ENCODE measurements around the gene ADCY5.

The ADCY5 gene

DNA sequence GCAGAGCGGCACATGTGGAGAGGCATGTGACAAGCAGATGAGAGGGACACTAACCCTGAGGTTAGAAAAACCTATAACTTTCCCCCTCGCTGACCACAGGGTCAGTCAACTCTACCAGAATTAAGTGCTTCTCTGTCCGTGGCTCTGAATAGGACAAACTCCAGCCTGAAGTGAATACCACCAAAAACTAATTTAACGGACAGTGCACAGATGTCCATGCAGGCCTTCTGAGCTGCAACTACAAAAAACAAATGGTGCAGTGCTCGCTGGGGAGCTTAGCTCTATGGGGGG, 59.3 kb downstream of the ADCY5 start:
- in situ Hi-C loops (cut with HindIII; ENCODE audit: low sequenced_read_pairs) = no loop called here

DNA sequence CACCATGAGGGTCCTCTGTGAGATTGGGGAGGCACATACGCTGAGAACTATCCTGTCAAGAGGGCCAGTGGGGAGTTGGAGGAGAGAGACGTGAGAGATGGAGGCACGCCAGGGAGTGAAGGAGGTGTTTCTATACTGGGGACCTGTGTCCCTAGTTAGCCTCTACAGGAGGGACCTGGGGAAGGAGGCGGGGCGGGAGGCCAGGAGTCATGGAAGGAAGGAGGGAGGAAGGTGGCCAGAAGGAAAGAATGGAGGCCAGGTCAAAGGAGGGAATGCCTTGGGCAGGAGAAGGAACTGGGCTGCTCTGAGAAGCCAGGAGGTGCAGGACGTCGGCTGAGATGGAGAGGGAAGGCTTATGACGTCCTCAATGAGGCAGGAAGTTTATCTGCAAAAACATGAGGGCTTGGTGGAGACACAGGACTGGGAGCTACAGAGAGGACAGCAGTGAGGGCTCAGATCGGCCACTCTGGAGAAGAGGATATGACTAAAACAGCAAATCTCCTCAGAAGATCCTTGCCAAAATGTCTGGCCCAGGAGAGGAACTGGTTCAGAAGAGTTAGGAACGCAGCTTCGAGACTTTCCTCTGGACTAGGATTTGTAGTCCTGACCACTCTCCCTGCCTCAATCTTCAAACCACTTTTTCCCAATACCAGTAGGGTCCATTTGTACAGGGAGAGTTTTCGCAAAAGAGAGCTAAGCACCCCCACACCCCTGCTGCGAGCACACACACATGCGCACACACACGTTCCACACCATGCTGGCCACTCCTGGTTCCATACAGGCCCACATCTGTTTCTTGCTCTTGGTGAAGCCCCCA, 59.9 kb downstream of the ADCY5 start:
- in situ Hi-C loops (cut with HindIII; ENCODE audit: low sequenced_read_pairs) = no loop called here

DNA sequence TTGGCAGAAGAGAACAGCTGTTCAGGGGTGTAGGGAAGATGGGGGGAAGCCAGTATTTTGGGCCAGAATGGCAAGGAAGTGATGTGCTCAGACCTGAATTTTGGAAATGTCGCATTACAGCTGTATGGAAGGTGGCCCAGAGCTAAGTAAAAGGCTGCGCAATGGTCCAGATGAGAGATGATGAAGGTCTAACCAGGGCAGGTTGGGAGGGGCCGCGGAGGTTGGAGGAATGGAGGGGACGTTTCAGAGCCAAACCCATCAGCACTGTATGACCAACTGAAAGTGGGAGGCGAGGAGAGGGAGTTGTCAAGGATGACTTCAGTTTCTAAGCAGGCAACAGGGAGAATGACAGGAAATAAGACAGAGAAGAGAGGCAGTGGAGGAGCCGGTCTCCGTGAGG, 60.8 kb downstream of the ADCY5 start:
- in situ Hi-C loops (cut with HindIII; ENCODE audit: low sequenced_read_pairs) = no loop called here

DNA sequence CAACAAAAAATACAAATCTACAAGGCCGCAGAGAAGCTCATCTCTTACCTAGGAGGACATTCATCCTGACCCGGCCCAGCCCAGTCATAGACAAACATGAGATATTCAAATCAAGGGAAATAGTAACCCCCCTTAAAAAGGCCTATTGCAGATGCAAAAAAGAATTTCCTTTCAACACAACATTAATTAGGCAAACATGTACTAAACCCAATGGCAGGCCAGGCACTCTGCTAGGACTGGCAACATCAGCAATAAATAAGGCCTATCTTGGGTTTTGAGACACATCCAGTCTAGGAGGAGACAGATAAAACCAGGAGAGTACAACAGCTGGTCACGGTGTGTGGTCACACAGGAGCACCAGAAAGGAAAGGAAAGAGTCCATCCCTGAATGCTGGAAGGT, 61.4 kb downstream of the ADCY5 start:
- in situ Hi-C loops (cut with HindIII; ENCODE audit: low sequenced_read_pairs) = no loop called here

DNA sequence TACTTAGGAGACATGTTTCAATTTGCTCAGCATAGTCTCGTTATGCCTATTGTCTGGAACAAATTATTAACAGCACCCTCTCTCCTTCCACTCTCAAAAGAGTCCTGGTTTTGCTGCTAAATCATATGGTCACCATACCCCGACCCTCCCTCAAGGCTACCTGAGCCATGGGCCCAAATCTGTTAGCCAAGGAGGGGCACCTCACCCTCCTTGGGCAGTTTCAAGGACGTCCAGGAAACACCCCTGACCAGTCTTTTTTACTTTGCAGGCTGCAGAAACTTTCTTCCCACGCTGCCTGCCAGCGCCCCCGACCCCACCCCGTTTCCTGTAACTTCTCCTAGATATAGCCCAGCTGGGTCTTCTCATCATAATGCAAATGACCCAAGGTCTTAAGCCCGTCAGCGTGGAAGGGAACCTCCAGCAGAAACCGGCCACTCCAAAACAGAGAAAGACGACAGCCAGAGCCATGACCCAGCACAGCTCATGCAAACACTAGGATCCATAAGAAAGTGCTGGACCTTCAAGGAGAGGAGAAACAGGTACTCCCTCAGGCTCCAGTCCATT, 62.3 kb downstream of the ADCY5 start:
- in situ Hi-C loops (cut with HindIII; ENCODE audit: low sequenced_read_pairs) = no loop called here

DNA sequence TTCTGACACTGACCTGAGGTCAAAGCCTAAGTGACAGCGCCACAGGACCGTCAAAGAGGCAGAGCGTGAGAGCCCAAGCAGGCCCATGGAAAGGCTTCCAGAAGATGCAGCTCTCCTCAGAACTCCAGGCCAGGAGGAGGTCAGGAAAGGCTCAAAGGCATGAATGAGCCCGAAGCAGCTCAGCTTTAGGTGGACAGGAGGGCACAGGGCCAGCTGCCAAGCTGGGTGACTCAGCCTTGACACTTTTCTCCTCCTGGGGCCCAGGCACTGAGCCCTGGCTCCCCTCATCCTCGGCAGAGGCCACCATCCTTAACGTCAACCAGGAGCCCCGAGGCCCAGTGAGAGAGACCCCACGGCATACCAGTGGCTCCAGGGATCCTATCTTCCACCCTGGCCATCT, 62.9 kb downstream of the ADCY5 start:
- in situ Hi-C loops (cut with HindIII; ENCODE audit: low sequenced_read_pairs) = no loop called here

DNA sequence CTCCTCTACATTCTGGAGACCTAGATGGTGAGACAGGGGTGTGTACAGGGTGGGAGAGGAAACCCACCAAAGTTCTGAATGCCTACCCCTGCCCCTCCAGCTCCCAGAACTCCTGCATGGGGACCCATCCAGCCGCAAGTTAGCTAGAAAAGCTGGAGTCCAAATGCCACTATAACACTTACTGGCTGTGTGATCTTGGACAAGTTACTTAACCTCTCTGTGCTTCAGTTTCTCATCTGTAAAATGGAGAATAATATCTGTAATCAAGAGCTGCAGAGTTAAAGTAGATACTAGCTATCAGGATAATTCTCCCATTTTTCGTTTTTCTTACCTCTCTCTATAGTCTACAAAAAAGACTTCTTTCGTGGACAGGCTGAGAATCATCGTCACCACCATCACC, 63.4 kb downstream of the ADCY5 start:
- in situ Hi-C loops (cut with HindIII; ENCODE audit: low sequenced_read_pairs) = no loop called here

DNA sequence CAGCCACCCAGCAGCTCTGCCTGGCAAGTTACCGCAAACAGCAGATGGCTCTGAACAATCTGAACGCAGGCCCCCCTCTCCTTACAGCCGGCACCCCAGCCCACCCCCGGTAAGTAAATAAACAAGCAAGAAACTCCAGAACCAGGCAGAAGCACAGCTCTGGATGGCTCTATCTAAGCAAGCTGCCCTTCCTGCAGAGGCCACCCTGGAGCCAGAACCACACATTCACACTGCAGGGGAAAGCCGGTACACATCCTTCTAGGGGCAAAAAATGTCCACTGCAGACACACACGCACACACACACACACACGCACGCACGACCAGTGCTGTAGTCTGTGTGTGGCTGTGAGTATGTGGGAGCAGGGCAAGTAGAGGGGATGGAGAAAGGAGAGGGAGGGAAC, 63.9 kb downstream of the ADCY5 start:
- in situ Hi-C loops (cut with HindIII; ENCODE audit: low sequenced_read_pairs) = no loop called here

DNA sequence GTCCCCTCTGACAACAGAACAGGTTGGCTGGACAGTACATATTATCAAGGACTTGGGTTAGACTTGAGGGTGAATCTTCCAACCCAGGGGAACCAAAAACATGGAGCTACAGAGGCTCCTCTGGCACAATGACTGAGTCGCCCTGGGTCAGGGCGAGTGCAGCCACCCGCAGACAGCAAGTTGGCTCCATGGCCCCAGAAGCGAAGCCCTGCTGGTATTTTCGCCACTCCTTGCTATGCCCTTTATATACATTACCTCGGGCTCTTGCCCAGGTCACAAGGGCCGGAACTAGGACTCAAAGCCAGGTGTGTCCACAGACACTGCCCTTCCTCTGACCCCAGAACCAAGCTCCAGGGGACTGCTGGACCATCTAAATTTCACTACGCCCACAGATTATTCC, 64.6 kb downstream of the ADCY5 start:
- in situ Hi-C loops (cut with HindIII; ENCODE audit: low sequenced_read_pairs) = no loop called here

DNA sequence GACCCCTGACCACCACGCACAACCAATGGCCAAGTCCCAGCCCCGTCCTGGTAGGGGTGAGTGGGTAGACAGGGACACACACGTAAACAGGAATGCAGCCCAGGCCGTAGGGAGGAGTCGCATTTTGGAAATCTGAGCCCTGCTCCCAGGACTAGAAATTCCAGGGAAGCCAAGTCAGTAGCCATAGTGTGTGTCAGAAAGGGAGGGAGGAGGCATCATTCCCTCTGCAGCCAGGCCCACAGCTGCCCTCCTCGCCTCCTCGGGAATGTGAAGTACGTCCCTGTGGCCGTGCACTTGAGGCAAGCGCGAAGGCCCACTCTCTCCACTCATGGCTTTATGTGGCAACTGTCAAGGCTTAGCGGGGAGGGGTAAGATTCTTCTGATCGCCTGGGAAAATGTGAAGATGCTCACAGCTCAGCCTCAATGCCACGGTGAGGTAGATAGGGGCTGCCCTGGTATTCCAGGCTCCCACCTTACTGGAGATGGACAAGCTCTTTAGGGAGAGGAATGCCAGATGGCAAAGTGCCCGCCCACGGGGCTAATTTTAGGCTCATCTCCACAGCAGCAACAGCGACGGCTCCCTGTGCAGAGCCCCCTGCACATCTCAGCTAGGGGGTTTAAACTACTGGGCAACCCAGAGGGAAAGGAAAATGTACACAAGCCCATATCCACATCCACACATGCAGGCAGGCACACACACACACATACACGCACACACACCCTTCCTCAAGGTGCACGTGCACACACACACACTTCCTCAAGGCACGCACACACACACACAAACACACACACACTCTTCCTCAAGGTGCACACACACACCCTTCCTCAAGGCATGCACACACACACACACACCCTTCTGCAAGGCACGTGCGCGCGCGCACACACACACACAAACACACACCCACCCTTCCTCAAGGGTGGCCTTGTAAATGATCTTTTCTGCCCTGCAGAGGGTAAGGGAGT, 65.5 kb downstream of the ADCY5 start:
- in situ Hi-C loops (cut with HindIII; ENCODE audit: low sequenced_read_pairs) = no loop called here

DNA sequence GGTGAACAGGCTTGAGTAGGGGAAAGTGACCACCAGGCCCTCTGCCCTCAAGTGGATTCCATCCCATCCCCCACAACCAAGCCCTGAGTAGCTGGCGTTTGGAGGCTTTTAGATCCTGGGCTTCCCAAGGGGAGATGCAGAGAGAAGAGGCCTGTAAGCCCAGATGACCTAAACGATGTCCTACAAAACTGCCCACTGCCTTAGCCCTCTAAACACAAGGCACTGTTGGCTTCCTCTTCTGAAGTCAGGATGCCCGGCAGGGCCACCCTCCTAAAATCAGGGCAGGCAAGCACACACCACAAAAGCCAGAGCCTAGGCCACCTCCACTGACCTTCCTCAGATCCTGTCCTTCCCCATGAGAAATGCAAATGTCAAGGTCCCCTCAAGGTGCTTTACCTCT, 68.6 kb downstream of the ADCY5 start:
- in situ Hi-C loops (cut with HindIII; ENCODE audit: low sequenced_read_pairs) = no loop called here

DNA sequence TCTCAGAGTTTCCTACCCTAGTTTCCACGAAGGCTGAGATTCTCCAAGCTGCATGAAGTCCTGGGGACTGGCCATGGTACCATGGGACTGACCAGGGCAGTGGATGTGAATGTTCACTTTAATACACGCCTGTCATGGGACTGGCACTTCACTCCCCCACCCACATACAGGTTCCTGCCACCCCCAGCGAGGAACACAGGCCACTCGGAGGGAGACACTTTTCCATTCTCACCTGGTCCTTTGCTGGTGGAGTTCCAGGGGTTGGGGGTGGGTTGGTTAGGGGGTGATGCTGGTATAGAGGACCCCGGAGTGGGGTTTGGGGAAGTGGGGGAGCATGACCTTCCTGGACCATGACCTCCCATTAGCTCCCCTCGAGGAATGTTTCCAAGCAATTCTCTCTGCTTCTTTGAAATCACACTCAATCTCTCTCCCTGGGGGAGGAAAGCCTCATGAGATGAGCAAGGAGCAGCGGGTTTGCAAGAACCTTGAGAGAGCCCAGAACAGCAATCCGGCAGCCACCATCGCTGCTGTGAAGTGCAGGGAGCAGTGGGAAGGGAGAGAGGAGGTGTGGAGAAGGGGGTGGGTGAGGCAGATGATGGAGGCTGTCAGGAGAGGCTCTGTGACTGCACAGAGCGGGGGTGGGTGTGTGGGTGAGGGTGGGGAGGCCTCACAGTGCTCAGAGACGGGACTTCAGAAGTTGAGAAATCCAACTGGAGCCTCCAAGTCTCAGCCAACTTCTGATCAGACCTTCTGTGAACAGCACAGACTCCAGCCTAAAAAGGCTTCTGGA, 69.7 kb downstream of the ADCY5 start:
- in situ Hi-C loops (cut with HindIII; ENCODE audit: low sequenced_read_pairs) = no loop called here

DNA sequence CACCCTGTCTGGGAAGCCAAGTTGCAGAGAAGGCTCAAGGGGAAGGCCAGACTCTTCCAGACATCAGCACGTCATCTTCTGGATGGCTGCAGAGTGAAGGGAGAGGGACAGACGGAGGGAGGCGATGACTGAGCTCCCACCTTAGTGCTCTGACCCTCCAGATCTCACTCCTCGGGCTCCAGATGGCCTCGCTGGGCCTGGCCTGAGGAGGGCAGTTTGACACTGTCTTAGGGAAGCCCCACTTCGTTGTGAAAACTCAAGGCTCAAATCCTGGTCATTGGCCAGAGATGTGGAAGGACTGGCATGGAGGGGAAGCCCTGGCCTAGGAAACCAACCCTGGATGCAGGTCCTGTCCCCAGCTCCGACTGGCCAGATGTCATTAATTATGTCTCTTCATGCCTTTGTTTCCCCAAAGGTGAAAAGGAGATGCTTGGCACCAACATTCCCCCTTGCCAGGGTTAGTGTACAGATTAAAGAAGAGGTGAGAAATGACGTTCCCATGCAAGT, 70.4 kb downstream of the ADCY5 start:
- in situ Hi-C loops (cut with HindIII; ENCODE audit: low sequenced_read_pairs) = no loop called here

DNA sequence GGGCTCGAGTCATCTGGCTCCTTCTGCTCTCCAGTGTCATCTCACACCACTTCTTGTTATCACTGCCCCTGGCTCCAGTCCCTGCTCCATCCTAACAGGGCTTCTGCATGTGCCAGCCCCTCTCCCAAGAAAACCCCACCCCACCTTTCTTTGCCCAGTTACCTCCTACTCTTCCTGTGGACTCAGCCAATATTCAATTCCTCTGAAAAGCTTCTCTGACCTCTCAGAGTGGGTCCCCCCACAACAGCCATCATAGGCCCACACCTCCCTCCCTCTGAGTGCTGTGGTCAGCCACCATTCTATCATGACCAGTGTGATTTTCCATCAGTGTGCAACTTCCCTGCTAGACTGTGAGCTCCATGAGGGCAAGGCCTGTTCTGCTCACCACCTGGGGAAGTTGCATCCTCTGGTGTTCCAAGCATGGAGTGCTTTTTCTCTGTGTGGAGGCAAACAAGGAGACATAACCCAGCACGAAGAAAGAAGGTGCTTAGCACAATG, 71.6 kb downstream of the ADCY5 start:
- in situ Hi-C loops (cut with HindIII; ENCODE audit: low sequenced_read_pairs) = no loop called here

DNA sequence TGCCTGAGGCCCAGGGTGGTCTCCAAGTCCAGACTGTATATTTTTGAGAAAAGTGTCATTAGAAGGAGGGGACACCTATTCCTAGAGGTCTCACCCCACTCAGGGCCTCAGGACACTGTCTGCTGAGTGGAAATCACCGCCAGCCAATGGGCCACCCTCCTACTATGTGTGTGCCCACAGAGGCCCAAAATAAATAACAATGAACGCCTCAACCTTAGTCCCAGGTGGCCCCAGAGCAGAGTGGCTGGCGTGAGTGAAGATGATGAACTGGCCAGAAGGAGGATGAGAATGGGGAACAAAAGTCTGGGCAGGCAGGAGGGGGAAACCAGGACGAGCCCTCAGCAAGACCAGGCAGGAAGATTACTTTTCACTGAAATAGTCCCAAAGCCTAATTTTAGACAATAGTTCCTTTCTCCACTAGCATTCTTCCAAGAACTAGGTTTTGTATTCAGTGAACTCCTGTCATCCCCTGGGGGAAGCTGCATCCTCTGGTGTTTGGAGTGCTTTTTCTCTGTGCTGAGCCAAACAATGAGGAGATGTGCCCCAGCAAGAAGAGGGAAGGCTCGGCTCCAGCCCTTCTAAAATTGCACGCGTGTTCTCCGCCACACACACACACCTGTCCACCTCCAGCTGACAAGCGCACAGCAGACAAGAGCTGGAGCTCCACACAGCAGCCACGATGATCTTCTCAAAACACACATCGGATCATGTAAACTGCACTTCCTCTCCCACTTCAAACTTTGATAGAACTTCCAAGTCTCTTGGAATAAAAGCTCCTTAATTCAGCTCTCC, 72.2 kb downstream of the ADCY5 start:
- in situ Hi-C loops (cut with HindIII; ENCODE audit: low sequenced_read_pairs) = no loop called here

DNA sequence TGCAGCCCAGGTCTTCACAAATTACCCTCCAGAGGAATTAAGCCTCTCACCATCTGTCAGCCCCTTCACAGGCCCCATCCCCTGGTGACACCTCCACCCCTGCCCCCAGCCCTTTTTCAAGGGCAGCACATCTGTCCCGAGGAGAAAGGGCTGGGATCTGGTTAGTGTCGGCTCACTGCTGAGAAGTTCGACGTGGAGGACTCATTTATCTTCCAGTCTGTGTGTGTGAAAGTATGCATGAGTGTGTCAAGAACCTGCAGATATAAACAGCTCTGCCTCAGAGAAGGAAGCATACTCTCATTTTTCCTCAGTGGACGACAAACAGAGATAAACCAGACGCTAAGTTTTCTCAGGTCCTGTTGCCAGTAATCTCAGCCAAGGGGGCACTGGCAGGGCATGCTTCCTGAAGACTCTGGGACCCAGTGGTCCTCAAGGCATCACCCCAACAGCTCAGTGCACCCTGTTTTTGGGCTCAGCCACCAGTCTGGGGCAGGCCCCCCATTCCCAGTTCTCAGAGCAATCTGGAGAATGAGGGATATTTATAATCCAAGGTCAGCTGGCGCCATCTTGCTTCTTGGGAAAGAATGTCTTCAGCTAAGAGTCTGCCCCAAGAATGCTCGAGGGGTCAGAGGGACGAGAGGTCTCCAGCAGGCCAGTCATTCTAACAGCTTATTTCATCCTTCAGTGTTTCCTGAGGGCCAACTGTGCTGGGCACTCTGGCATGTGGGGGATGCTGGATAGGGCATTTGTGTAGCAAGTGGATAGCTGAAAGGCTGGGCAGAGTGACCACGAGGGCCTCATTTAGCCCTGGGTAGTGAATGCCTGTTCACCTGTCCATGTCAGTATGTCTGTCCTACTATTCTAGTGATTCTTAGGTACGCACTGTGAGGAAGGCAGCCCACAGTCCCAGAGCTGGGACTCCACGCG, 73.6 kb downstream of the ADCY5 start:
- in situ Hi-C loops (cut with HindIII; ENCODE audit: low sequenced_read_pairs) = no loop called here

DNA sequence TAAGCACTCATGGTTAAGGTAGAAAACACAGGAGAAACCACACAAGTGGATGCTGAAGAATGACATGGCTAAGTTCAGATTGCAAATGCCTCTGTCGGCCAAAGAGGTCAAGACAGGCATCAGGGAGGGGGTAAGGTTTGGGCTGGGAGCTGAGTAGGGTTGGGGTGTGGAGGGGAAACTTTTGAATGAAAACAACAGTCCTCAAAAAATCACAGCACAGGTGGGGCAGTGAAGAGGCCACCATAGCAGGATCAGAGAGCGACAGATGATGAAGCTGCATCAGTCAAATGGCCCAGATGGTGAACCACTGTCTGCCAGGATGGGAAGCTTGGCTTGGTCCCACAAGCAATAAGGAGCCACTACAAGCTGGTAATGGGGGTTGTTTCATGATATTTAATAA, 74.9 kb downstream of the ADCY5 start:
- in situ Hi-C loops (cut with HindIII; ENCODE audit: low sequenced_read_pairs) = no loop called here

DNA sequence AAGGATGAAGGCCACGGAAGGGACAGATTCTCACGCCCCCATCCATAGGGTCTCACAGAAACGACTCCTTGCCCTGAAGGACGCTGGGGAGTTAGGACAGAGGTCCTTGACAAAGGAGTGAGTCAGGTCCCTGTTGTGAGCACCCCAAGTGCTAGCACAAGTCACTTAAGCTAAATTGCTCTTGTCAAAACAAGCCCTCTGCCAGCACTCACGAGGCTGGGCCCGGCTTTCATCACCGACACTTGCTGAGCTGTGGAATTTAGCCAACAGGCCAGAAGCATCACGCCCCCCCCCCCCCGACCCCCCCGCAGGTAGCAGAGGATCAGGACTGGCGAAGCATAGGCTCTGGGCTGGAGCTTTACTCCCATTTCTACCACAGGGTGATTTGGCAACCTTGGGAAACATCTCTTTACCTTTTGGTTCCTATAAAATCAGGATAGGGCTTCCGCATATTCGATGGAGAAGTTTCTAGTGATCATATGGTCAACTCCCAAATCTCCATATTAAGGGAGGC, 75.4 kb downstream of the ADCY5 start:
- in situ Hi-C loops (cut with HindIII; ENCODE audit: low sequenced_read_pairs) = no loop called here

All from endothelial cell of hepatic sinusoid (primary cell).